DMS53 (cell line): ENCODE results near the gene FREM2.

ENCODE experiments used
- DNase-seq: peaks from one replicate; lab custom pipeline; 2025; lab: John Stamatoyannopoulos, UW

FREM2 gene

DNA sequence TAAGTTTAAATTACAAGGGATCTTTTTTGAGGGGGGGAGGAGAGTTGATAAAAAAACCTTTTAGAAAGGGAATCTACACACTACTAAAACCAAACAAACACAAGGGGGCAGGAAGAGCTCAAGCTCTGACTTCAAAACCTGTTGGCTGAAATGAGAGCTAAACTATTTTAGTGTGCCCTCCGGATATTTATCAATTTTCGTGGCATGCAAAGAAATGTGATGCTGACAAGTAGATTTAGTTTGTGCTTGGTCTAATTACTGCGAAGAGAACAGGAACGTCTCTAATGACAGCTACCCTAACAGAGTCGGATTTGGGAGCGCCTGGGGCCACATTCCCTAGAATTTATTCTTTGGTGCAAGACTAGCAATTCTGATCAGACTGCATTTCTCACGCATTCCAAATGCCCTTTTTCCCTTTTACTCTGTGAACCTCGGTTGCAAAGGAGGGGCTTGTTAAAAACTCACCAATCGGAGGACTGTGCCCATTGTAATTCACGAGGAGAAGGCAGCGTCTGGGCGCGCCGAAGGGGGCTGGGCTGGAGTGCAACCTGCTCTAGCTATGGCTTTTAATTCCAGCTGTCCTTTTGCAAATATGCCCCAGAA is 802 bp upstream of the FREM2 start:
- peak; percentile 78 for DNase-seq

DNA sequence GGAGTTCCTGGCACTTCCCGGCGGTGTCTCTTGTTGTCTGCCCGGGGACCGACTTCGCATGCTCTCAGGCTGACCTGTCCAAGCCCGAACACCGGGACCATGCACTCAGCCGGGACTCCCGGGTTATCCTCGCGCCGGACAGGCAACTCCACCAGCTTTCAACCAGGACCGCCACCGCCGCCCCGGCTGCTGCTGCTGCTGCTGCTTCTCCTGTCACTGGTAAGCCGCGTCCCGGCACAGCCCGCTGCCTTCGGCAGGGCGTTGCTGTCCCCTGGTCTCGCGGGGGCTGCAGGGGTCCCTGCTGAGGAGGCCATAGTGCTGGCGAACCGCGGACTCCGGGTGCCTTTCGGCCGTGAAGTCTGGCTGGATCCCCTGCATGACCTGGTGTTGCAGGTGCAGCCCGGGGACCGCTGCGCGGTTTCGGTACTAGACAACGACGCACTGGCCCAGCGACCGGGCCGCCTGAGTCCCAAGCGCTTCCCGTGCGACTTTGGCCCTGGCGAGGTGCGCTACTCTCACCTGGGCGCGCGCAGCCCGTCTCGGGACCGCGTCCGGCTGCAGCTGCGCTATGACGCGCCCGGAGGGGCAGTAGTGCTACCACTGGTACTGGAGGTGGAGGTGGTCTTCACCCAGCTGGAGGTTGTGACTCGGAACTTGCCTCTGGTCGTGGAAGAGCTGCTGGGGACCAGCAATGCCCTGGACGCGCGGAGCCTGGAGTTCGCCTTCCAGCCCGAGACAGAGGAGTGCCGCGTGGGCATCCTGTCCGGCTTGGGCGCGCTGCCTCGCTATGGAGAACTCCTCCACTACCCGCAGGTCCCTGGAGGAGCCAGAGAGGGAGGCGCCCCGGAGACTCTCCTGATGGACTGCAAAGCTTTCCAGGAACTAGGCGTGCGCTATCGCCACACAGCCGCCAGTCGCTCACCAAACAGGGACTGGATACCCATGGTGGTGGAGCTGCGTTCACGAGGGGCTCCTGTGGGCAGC is 661 bp downstream of the FREM2 start:
- DNase-seq = peak; percentile 85

DNA sequence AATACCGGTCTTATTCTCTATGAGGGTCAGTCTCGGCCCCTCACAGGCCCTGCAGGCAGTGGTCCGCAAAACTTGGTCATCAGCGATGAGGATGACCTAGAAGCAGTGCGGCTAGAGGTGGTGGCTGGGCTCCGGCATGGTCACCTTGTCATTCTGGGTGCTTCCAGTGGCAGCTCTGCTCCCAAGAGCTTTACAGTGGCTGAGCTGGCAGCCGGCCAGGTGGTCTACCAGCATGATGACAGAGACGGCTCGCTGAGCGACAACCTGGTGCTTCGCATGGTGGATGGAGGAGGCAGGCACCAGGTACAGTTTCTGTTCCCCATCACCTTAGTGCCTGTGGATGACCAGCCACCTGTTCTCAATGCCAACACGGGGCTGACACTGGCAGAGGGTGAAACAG is 1.8 kb downstream of the FREM2 start:
- DNase-seq = no peak

DNA sequence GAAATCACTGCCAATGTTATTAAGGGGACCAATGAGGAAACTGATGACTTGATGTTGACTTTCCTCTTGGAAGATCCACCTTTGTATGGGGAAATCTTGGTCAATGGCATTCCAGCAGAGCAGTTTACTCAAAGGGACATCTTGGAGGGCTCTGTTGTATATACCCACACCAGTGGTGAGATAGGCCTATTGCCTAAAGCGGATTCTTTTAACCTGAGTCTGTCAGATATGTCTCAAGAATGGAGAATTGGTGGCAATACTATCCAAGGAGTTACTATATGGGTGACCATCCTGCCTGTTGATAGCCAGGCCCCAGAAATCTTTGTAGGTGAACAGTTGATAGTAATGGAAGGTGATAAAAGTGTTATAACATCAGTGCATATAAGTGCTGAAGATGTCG is 3.4 kb downstream of the FREM2 start:
- DNase-seq = no peak

DNA sequence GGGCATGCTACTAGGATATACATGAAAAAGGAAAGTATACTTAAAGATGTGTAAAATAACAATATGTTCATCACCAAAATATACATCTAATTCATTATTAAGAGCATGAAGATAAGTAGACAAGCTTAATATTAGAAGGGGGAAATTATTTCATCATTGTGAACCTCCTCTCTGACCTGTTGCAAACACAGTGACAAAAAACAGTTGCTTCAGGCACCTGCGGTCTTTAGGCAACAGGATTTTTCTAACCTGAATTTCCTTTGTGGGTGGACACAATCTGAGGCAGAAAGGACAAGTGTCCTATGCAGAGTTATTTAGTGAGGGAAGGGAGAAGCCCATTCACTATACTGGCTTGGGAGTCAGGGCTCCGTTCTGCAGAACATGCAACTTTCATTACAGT is 6.3 kb downstream of the FREM2 start:
- no peak for DNase-seq

DNA sequence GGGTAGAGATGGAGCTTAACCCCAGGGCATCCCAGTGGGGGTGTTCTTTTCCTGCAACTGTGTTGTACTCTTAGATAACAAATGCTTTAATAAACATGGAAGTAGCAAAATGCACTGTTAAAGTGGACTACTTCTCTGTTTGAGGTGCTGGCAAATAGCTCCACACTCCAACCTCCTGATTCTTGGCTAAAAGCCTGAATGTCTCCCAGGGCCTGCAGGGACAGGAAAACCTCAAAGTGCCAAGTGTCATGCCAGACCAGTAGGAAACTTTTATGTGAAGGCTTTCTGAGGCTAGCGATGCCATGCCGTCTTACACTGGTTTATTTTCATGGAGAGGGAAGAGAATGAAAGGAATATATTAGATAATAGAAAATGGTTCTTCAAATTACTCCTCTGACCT is 6.8 kb downstream of the FREM2 start:
- no peak for DNase-seq

DNA sequence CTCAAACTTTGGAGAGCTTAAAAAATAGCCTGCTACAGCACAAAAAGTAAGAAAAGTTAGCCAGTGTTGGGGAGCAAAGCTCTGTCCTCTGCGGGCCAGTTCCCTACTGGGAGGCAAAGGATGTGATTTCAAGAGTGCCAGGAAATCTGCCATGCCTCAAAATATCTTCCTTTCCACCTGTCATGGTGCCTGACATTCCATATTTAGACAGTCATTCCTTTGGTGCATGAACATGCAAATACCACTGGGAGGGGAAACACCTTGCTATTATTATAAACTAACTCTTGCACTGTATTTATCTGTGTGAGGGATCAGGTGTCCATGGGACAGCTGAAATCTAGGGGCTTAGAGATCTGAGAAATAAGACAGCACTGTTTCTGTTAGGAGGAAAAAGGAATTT is 10.3 kb downstream of the FREM2 start:
- no peak for DNase-seq

DNA sequence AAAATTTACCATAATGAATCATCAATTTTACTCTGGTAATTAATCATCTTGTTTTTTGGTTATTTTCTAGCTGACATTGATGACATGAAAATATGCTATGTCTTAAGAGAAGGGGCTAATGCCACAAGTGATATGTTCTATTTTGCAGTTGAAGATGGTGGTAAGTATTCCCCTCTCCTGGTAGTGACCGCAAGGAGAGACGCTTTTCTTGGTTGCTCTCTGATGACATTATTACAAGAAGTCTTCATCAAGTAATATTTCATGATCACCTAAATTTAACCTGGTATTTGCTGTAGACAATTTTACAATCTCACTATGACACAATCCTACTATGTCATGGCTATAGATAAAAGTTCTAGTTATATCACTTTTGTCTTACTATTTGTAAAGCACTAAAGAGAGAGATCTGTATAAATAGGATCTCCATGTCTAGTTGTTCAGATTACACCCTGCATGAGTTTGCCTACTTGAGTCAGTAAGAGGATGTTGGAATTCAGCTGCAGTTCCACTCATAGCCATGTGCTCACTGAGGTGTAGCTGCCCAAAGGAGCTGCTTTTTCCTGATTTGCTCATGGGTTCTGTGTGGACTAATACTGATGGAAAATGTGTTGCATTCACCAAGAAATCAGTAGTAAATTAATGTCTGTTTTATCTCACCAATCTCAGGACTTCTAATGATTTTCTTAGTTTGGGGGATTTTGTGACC is 10.9 kb downstream of the FREM2 start:
- DNase-seq = peak; percentile 52

DNA sequence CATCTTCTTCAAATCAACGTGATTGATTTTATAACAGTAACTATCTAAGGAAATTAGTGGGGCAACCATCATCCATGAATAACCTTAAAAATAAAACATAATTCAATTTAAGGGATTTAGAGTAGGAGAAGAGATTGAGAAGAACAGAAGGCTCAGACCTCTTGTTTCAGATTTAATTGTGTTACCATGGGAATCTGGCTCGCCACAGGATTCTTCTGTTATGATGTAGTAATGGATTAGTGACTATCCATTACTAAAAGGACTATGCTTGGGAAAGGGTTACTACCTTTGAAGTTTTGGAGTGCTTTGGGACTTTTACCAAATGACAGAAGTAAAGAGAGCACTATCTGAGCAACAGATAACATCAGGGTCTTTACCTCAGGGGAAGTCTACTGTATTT is 13.2 kb downstream of the FREM2 start:
- no peak for DNase-seq

DNA sequence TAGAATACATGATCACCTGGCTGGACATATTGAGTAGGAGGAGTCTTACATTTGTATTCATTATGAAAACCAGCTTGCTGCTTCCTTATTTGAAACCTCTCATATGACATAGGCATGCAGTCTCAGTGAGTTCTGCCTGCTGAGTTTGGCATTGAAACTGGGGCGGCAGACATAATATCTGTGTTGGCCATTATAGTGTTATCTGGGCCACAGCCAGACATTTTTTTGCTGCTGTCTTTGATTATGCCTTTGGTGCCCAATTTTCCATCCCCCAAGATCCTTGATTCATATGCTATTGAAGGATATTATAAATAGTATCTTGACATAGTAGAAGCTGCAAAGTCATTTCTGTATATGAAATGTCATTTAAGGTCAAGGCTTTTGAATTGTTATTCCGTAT is 15.8 kb downstream of the FREM2 start:
- no peak for DNase-seq

DNA sequence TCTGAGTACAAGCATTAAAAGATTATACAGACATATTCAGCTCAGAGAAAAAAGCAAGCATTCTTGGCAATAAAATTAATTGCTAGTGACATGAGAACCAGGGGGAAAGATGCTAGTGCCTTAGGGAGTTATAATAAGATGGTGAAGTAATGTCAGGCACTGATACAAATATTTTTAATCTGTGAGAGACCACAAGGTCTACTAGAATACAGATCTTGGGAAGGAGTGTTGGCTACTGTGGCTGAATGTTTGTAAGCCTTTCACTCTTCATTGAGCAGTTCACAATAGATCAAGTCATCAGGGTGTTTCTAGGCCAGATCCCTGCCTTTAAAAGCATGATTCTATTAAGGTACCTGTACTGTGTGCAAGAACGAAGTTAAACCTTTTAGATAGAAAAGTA is 16.4 kb downstream of the FREM2 start:
- DNase-seq = no peak

DNA sequence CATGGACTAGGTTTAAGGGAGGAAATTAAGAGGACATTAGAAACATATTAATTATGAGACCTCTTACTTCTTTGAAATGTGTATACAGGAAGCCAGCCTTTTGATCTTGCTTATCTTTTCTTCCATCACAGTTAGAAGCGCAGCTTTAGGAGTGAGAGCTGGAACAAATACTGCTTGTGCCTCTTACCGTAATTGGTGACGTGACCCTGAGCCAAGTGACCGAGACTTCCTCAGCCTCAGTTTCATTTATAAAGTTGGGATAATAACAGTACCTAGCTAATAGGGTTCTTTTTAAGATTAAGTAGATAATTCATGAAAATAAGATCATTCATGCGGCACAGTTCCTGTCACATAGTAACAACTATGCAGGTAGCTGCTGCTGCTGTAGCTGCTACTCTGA is 18.5 kb downstream of the FREM2 start:
- no peak for DNase-seq

DNA sequence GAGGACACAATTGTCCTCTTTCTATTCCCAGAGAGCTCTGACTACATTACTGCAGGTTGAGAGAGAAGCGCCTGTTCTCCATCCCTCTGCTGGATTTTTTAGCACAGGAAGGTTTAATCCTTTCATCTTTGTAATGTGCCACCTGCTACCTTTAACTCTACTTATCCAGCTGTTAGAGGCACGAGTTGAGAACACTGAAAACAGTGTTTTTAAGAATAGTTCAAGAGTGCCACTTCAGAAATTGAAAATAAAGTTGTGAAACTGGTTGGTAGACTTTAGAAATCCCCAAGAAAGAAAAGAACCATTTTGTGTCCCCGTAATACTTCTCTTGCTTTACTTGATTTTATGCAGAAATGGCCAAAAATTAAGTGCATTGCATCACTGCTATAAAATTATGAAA is 20.6 kb downstream of the FREM2 start:
- DNase-seq = no peak

DNA sequence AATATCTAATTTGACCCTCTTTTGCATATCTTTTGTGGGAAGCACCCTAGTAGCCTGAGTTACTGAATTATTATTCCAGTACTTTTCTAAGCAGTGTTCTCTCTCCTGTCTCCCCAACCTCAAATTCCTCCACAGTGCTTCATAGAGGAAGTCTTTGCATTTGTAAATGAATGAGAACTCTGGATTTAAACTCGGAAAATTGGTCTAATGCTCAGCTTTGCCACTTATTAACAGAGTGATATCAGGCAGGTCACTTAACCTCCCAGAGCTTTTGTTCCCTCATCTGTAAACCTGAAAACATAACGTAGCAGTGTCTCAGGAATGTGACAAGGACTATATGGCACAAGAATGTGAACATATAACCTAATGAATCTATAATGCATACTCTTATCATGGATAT is 26.2 kb downstream of the FREM2 start:
- no peak for DNase-seq

DNA sequence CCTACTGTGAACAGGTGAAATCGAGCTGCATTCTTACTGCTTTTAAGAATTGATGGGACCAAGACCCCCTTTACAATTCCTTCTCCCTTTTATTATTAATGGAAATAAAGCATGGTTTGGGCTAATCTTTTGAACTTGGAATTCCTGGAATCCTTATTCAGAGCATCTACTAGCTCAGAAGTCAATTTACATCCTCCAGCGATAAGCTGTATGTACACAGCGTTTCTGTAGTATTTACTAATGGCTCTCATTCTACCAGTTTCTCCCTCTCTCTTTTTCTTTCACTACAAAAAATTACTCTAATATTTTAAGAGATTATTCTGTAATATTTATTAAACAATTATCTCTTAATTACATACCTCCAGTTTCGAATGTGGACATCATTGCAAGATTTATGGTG is 31.5 kb downstream of the FREM2 start:
- DNase-seq = no peak

DNA sequence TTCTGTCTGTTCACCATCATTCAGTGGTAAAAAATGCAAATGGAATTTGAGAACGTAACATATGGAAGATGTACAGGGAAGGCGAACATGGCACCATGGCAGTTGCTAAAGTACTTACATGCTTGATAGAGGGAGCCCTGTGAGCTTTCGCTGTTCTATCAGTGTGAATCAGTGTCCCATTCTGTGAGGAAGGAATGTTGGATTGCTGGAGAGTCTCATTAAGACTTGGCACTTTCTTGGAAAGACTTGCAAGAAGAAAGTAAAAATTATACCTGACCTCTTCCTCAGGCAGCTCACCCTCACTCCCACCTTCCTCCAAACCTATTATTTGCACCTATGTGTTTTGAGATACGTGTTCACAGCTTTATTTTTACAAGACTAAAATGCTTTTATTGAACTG is 43.5 kb downstream of the FREM2 start:
- no peak for DNase-seq

DNA sequence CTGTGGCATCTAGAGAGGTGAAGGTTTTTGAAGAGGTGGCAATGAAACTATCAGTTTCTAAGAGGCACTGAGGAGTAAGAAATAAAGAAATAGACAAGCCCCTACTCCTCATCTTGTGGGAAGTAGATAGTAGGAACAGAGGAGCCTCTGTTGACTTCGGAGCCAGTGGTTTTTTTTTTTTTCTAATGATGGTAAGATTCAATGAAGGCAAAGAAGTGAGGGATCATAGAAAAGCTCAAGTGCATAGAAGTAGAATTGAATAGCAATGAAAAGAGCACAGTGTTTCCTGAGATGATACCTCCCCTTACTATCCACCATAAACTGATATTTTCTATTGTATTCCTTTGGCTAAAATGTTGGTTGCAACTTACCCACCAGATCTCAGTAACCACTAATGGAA is 46.3 kb downstream of the FREM2 start:
- DNase-seq = no peak

DNA sequence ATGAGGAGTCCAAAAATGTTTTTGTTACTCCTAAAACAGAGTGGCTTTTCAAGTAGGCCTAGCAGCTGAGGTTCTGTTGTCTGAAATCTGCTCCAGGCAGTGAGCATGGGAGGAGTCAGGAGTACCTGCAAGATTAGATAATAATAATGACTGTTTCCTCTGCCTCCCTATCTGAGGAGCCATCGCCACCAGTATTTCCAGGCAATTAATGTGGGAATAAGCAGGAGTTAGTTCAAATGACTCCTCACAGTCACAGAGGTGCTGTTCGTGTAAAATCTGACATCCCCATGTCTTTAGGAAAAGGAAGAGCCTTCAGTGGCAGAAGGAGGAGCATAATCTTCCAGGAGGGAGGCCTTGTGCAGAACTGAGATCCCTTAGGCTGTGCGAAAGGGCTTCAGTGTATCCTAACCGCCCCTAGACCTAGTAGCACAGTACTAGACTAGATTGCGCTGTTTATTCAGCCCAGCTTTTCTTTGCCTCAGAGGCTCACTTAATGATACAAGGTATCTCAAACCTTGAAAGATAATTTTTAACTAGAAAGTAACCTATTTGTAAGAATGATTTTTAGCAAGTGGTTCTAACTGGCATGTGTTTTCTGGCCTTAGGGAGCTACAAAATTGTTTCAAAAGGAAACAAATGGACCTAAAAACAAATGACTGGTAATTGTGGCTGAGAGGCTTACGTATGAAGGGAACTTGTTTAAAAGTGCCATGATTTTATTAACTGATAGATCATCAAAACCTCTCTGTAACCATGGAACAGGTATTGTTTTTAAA is 49.0 kb downstream of the FREM2 start:
- no peak for DNase-seq

DNA sequence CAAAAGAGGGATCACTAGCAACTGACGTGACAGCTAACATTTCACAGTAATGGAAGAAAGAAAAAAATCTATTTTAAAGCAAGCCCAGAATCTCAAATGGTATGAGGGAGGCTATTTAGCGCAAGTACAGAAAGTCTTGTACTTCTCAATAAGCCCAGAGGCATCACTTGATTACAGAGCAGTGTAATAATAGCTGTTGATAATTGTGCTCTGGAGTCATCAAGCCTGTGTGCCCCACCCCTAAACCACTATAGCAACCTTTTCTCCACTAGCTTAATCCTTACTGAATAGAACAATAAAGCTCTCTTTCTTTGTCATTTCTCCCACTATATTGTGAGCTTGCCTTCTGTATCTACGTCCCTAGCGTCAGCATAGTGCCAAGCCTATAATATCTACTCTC is 56.6 kb downstream of the FREM2 start:
- DNase-seq = no peak

DNA sequence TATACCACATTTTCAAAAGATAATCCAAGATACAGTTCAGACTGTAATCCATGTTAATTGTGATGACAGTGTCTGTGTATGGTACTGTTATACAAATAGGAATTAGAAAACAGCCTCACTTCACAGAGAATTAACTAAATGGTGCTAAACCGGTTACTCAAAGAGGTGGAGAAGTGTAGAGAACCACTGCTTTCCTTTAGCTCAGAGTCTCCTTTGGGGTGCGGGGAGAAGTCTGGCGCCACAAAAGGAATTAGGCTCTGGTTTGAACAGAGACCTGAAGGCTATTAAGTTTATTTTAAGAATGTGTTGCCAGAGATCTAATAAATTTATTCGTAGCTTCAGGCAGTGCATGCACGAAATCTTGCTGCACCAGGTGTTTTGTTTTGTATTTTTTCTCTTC is 65.8 kb downstream of the FREM2 start:
- DNase-seq = no peak

DNA sequence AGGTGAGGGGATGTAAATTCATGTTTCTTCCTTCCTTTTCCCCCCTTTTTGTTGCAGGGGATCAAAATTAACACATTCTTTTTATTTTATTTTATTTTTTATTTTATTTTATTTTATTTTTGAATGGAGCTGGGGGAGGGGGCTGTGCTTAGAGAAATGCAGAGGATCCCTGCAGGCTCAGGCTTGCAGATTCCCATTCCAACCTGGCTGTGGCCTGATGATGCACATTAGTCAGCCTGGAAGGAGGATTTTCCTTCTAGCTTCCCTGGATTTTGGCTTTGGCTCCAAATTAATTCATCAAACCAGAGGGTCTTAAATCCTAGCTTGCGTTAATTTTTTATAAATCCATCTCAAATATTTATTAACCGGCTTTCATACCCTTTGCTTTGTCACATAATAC is 67.0 kb downstream of the FREM2 start:
- DNase-seq = no peak

DNA sequence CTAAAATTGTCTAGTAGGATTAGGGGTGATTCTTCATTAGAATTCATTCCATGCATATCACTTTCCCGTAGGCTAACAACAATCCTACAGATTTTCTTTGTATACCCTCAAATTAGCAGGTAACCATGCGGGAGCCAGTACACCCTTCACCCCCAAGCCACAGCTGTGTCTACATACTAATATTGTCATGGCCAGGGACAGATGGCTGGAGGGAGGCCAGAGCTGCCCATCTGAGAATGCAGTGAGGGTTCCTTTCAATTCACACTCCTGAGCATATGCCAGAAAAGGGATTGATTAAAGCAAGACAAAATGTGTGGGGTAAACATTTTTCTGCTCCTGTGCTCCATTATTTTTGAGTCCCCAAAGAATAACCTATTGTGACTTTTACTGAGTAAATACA is 68.9 kb downstream of the FREM2 start:
- no peak for DNase-seq
